Stomach (tissue), 8 donors: ENCODE measurements around the gene CACNA2D2. TPM values are rescaled to one million over a fixed set of nuclear protein-coding genes. Genes with fewer than 3 reads are reported as not detected.

ENCODE experiments used
- polyA plus RNA-seq, 3 donors: library from polyadenylated mRNA; stranded (reverse); fragments of 200-250 nt; gene quantifications; one replicate each; pipeline ENCODE4 v1.2.3, GENCODE V29; 2013
- small RNA-seq, 4 donors: library from RNA; depleted of rRNA; stranded (forward); fragments of <200 nt; gene quantifications; one replicate each; pipeline ENCODE3, GENCODE V24; 2016
- total RNA-seq, 5 donors: library from RNA; depleted of rRNA; stranded (reverse); fragments of >200 nt; gene quantifications; one replicate each; pipeline versions ENCODE4 v1.1.0 to v1.2.3, GENCODE V29; 2014 to 2016
- donor health status: healthy with polysubstance abuse.
- donor health status: Bipolar disorder and iron deficiency.
- donor health status: healthy.

The CACNA2D2 gene
- total and polyA plus RNA-seq, 8 donors, result 0.92 to 45.8 (median 1.9) TPM

Small RNA genes lying within 50 kb of the gene (small RNA-seq; reads per million reads assigned to genes)
- 0 to 0.15 (median 0.11) reads per million in 4 donors for gene RNA5SP131

Other genes with a start within 250 kb of the CACNA2D2 start
- 100 to 1,000 TPM in 4 of 5 donors, 10 to 100 TPM in 1; 53.6 to 310 (median 129) TPM for gene SEMA3B, start 234.5 kb downstream of the CACNA2D2 start, total RNA-seq
- gene SEMA3B, start 234.5 kb downstream of the CACNA2D2 start, polyA plus RNA-seq, result 10 to 100 TPM; 40.1 to 79.9 (median 42.0) TPM
- gene LSMEM2, start 224.5 kb downstream of the CACNA2D2 start, total RNA-seq, result not detected
- gene LSMEM2, start 224.5 kb downstream of the CACNA2D2 start, polyA plus RNA-seq, result under 1 TPM in 2 of 3 donors, not detected in 1; 0.31 to 0.58 TPM
- gene IFRD2, start 211.2 kb downstream of the CACNA2D2 start, total RNA-seq, result 100 to 1,000 TPM in 3 of 5 donors, 10 to 100 TPM in 2; 69.9 to 254 (median 193) TPM
- 100 to 1,000 TPM in 2 of 3 donors, 10 to 100 TPM in 1; 98.1 to 118 (median 108) TPM for gene IFRD2, start 211.2 kb downstream of the CACNA2D2 start, polyA plus RNA-seq
- 1 to 10 TPM in 3 of 5 donors, not detected in 2; 1.3 to 3.9 (median 1.3) TPM for gene HYAL3, start 204.2 kb downstream of the CACNA2D2 start, total RNA-seq
- 1 to 10 TPM; 5.0 to 7.9 (median 7.7) TPM for gene HYAL3, start 204.2 kb downstream of the CACNA2D2 start, polyA plus RNA-seq
- gene NAA80, start 204.2 kb downstream of the CACNA2D2 start, total RNA-seq, result 100 to 1,000 TPM in 1 of 5 donors, 10 to 100 TPM in 3, 1 to 10 TPM in 1; 3.1 to 107 (median 22.3) TPM
- 10 to 100 TPM in 1 of 3 donors, 1 to 10 TPM in 2; 8.7 to 16.4 (median 9.7) TPM for gene NAA80, start 204.2 kb downstream of the CACNA2D2 start, polyA plus RNA-seq
- 10 to 100 TPM in 1 of 5 donors, 1 to 10 TPM in 3, not detected in 1; 1.8 to 38.4 (median 5.3) TPM for gene HYAL1, start 200.1 kb downstream of the CACNA2D2 start, total RNA-seq
- 10 to 100 TPM in 2 of 3 donors, 1 to 10 TPM in 1; 6.3 to 25.8 (median 12.7) TPM for gene HYAL1, start 200.1 kb downstream of the CACNA2D2 start, polyA plus RNA-seq
- gene HYAL2, start 180.9 kb downstream of the CACNA2D2 start, total RNA-seq, result 10 to 100 TPM; 11.1 to 96.4 (median 26.8) TPM
- gene HYAL2, start 180.9 kb downstream of the CACNA2D2 start, polyA plus RNA-seq, result 10 to 100 TPM; 24.7 to 47.6 (median 30.4) TPM
- 10 to 100 TPM in 3 of 5 donors, 1 to 10 TPM in 1, not detected in 1; 2.3 to 63.4 (median 25.6) TPM for gene TUSC2, start 175.4 kb downstream of the CACNA2D2 start, total RNA-seq
- gene TUSC2, start 175.4 kb downstream of the CACNA2D2 start, polyA plus RNA-seq, result 10 to 100 TPM; 40.3 to 48.1 (median 46.3) TPM
- gene RASSF1, start 162.8 kb downstream of the CACNA2D2 start, total RNA-seq, result 10 to 100 TPM; 16.5 to 33.2 (median 22.6) TPM
- 10 to 100 TPM; 27.8 to 37.3 (median 29.6) TPM for gene RASSF1, start 162.8 kb downstream of the CACNA2D2 start, polyA plus RNA-seq
- 10 to 100 TPM in 1 of 5 donors, under 1 TPM in 3, not detected in 1; 0.87 to 61.4 (median 0.91) TPM for gene ZMYND10, start 157.9 kb downstream of the CACNA2D2 start, total RNA-seq
- gene ZMYND10, start 157.9 kb downstream of the CACNA2D2 start, polyA plus RNA-seq, result 1 to 10 TPM in 2 of 3 donors, under 1 TPM in 1; 0.87 to 3.7 (median 1.2) TPM
- gene NPRL2, start 152.9 kb downstream of the CACNA2D2 start, total RNA-seq, result 10 to 100 TPM in 3 of 5 donors, 1 to 10 TPM in 2; 4.5 to 75.0 (median 13.0) TPM
- 10 to 100 TPM; 20.8 to 27.6 (median 27.0) TPM for gene NPRL2, start 152.9 kb downstream of the CACNA2D2 start, polyA plus RNA-seq
- gene CYB561D2, start 152.8 kb downstream of the CACNA2D2 start, total RNA-seq, result 10 to 100 TPM in 2 of 5 donors, 1 to 10 TPM in 2, not detected in 1; 6.1 to 16.3 (median 10.3) TPM
- 10 to 100 TPM; 10.4 to 26.1 (median 17.4) TPM for gene CYB561D2, start 152.8 kb downstream of the CACNA2D2 start, polyA plus RNA-seq
- gene TMEM115, start 144.1 kb downstream of the CACNA2D2 start, total RNA-seq, result 100 to 1,000 TPM in 1 of 5 donors, 10 to 100 TPM in 4; 25.0 to 128 (median 27.4) TPM
- 10 to 100 TPM; 14.6 to 27.7 (median 14.7) TPM for gene TMEM115, start 144.1 kb downstream of the CACNA2D2 start, polyA plus RNA-seq
- 10 to 100 TPM in 2 of 5 donors, 1 to 10 TPM in 2, not detected in 1; 4.9 to 75.0 (median 16.4) TPM for gene C3orf18, start 64.1 kb upstream of the CACNA2D2 start, total RNA-seq
- 1 to 10 TPM; 5.9 to 9.0 (median 8.2) TPM for gene C3orf18, start 64.1 kb upstream of the CACNA2D2 start, polyA plus RNA-seq
- 10 to 100 TPM in 2 of 5 donors, 1 to 10 TPM in 3; 5.8 to 14.3 (median 6.4) TPM for gene HEMK1, start 65.9 kb upstream of the CACNA2D2 start, total RNA-seq
- 10 to 100 TPM; 19.8 to 24.8 (median 20.0) TPM for gene HEMK1, start 65.9 kb upstream of the CACNA2D2 start, polyA plus RNA-seq
- gene CISH, start 108.1 kb upstream of the CACNA2D2 start, total RNA-seq, result 1 to 10 TPM; 1.8 to 5.7 (median 3.6) TPM
- 10 to 100 TPM in 1 of 3 donors, 1 to 10 TPM in 2; 6.8 to 11.5 (median 7.7) TPM for gene CISH, start 108.1 kb upstream of the CACNA2D2 start, polyA plus RNA-seq
- 10 to 100 TPM; 10.3 to 50.0 (median 24.6) TPM for gene MAPKAPK3, start 113.5 kb upstream of the CACNA2D2 start, total RNA-seq
- 10 to 100 TPM; 21.5 to 41.3 (median 37.1) TPM for gene MAPKAPK3, start 113.5 kb upstream of the CACNA2D2 start, polyA plus RNA-seq
- gene DOCK3, start 171.3 kb upstream of the CACNA2D2 start, total RNA-seq, result 1 to 10 TPM in 3 of 5 donors, under 1 TPM in 1, not detected in 1; 0.72 to 2.3 (median 1.8) TPM
- gene DOCK3, start 171.3 kb upstream of the CACNA2D2 start, polyA plus RNA-seq, result under 1 TPM in 2 of 3 donors, not detected in 1; 0.06 to 0.73 TPM